KBM-7 (cell line): Measurements from ENCODE around the gene CLEC4G.
"Not testable (repeated sequence)": the region's sequence is repeated elsewhere in the genome, so short reads cannot be mapped to it uniquely, and the experiment has no call there.

Experiments used
- DNase-seq: peaks from one replicate; pipeline ENCODE4 v3.0.0-alpha.2; 2015
- in situ Hi-C: fragments of 300-500 bp; cut with MboI; formaldehyde crosslinking; loops from 2 replicates; pipeline ENCODE4 v1.14.3; 2020; ENCODE audit warnings: low sequenced_read_pairs, low pct_unique_long_range_greater_than_20kb, mixed read lengths

The CLEC4G gene

GRCh38 chr19:7748756-7749155 is 16.8 kb upstream of the CLEC4G start:
- peak; percentile 35 for DNase-seq
- in situ Hi-C loops = no loop called here

DNA sequence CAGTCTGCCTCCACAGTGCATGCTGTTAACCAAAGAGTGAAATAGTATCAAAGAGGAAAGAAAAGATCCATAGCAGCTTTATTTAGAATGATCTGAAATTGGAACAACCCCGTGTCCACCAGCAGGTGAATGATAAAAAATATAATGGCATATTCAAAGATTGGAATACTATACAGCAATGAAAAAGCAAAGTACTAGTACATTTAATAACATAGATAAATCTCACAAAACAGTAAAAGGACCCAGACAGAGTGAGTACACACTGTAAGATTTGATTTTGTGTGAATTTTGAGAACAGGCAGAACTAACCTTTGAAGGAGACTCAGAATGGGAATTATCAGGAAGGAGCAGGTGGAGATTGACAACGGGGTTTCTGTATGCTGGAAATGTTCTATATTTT is 16.3 kb upstream of the CLEC4G start:
- no peak for DNase-seq
- in situ Hi-C loops = no loop called here

GRCh38 chr19:7746903-7747884 is 15.3 kb upstream of the CLEC4G start, which contains the start of gene CD209:
Gene CD209, minus strand, starts transcription at chr19:7747534. Its CDS starts 23 bp downstream, at chr19:7747511.
- DNase-seq = peak; percentile 39
- in situ Hi-C loops = no loop called here

DNA sequence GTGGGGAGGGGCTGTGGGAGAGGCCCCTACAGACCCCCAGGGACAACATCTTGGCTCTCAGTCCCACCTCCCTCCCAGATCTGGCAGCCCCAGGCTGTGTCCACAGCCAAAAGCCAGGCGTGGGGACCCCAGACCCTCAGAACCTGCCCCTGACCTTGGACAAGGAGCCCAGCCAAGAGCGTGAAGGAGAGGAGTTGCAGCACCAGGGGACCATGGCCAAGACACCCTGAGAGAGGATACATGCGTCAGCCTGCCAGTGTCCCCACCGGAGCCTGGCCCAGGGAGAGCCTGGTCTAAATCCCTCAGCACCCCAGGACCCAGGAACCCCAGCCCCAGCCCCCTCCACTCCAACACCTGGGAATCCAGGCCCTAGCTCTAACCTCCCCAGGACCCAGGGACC is 14.4 kb upstream of the CLEC4G start:
- DNase-seq, in situ Hi-C loops: not testable (repeated sequence)

GRCh38 chr19:7744871-7745650 is 13.2 kb upstream of the CLEC4G start:
- no peak for DNase-seq
- in situ Hi-C loops = no loop called here

DNA sequence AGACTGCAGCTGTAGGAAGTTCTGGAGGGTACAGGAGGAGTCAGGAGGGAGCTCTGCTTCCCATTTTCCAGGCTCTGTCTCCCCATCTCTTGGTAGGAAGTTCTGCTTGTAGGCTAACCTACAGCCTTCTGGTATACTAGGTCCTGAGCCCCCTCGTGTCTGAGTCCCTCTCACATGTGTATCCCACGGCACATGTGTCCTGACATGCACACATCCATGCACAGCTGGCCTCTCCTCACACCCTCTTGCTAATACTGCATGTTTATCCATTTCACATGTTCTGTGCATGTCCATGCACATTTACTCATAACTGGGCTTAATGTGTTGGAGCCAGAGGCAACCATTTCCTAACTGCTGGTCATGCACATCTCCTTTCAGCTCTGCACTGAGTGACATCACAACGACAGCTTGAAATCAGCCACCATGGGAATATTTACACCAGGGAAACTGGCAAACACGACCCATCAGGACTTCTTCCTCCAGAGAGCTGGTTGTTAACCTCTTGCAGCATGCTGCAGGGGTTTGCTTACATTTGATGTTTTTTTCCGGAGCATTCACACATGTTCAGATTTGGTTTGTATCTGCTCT is 12.4 kb upstream of the CLEC4G start:
- no peak for DNase-seq
- in situ Hi-C loops = no loop called here

- in situ Hi-C loops = no loop called here
- DNase-seq = no peak
These were observed 11.5 kb upstream of the CLEC4G start for GRCh38 chr19:7743425-7743841.

DNA sequence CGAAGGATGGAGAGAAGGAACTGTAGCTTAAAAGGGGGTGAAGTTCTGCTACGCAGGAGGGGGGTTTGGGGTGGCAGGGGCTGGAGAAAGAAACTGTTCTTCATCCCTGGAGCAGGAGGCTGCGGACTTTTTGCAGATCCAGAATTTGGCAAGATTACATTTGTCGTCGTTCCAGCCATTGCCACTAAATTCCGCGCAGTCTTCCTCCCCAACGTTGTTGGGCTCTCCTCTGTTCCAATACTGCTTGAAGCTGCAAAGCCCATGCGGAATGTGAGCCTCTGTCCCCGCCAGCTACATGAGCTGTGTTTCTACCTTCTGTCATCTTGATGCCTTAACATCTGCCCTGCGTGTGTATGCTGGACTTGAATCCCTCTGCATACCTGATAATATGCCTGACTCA is 11.1 kb upstream of the CLEC4G start:
- in situ Hi-C loops = no loop called here
- DNase-seq = no peak

- in situ Hi-C loops = no loop called here
- no peak for DNase-seq
These were observed 10.7 kb upstream of the CLEC4G start for GRCh38 chr19:7742575-7742974.

- no peak for DNase-seq
- in situ Hi-C loops = no loop called here
These were observed 8.8 kb upstream of the CLEC4G start for GRCh38 chr19:7740682-7741054.

DNA sequence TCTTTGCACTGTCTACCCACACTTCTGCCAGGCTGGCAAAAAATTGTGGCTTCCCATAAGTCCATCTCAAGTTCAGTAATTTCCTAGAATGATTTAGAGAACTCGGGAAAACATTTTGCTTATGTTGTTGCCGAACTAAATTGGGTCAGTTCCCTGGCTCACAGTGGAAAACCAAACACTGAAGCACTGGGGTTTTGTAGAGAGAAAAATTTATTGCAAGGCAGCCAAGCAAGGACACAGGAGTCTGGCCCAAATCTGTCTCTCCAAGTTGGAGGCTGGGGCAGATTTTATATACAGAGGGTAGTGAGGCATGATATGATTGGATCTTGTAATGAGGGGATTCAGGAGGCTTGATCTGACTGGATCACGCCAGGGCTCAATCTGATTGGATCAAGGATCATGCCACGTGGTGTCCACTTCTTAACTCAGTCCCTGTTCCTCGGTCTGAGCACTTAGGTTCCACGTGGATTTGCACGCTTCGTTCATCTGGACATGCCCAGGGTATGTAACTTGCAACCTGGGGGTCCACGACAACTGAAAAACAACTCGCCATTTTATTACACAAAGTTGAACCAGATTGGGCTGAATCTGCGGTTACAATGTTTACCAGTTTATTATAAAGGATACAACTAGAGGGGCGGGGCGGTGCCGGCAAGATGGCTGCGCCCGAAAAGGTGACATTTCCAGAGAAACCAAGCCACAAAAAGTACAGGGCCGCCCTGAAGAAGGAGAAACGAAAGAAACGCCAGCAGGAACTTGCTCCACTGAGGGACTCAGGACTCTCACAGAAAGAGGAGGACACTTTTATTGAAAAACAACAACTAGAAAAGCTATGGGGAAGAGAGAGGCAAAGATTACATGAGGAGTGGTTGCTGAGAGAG is 8.1 kb upstream of the CLEC4G start:
- no peak for DNase-seq

DNA sequence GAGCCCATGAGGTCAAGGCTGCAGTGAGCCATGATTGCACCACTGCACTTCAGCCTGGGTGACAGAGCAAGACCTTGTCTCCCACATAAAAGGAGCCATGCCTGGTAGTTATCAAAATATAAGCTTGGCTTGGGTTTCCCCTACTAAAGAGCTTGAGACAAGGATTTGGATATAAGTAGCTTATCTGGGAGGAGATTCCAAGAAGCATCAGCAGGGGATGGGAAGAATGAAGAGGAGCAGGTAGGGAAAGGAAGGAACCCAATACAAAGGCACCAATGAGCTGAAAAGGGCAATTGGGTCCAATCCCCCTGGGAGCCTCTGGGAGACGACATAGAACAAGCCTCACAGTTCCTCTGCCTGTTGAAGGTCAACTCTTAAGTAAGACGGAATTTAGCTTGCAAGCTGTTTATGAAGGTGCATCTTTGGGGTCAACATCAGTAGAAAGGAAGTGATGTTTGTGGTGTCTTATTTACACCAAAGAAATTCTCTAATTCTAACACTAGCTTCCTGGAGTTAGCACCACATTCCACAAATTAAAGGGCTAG is 7.4 kb upstream of the CLEC4G start:
- no peak for DNase-seq
- in situ Hi-C loops = no loop called here

More for the DNA sequence above, 8.1 kb upstream of the CLEC4G start:
- in situ Hi-C loops = no loop called here

GRCh38 chr19:7738023-7738422 is 6.1 kb upstream of the CLEC4G start:
- in situ Hi-C loops = no loop called here
- no peak for DNase-seq

- DNase-seq = no peak
- in situ Hi-C loops = no loop called here
These were observed 5.3 kb upstream of the CLEC4G start for GRCh38 chr19:7737215-7737614.

DNA sequence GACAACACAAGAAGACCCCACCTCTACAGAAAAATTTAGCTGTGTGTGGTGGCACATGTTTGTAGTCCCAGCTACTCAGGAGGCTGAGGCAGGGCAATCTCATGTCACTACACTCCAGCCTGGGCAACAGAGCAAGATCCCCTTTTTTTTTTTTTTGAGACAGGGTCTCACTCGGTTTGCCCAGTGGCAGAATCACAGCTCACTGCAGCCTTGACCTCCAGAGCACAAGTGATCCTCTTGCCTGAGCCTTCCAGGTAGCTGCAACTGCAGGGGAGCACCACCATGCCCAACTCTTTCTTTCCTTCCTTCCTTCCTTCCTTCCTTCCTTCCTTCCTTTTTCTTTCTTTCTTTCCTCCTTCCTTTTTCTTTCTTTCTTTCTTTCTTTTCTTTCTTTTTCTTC is 4.2 kb upstream of the CLEC4G start:
- DNase-seq = no peak
- in situ Hi-C loops = no loop called here

- in situ Hi-C loops = no loop called here
- peak; percentile 50 for DNase-seq
These were observed 2.6 kb upstream of the CLEC4G start for GRCh38 chr19:7734220-7735203.

DNA sequence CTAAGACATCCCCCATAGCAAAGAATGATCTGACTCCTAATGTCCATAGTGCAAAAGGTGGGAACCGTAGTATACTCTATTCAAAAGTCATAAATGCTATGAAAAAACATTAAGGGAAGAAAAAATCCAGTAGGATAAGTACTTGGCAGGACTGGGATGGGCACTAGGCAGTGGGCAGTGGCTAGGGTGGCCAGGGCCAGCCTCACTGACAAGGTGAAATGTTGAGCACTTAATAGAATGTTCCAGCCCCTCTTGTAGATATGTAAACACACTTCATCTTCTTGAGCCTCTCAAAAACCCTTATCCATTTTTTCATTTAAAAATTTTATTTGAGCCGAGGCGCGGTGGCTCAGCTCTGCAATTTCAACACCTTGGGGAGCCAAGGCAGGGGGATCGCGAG is 1.5 kb upstream of the CLEC4G start:
- DNase-seq = no peak
- in situ Hi-C loops = no loop called here
